Stimulated activated CD4-positive, alpha-beta T cell treated with anti-CD3 and anti-CD28 coated beads, Interleukin-15, amount 100 ng/mL, for 24 hours (primary cell): ENCODE measurements around the gene CRY1.
A peak's percentile ranks its signal among the peaks of the same experiment; 100 is the strongest.

Experiments used
- DNase-seq: peaks from one replicate; pipeline ENCODE4 v3.0.0-alpha.2; 2020

The CRY1 gene

GRCh38 chr12:106956048-106956578 lies 137.2 kb downstream of the CRY1 start:
- DNase-seq: peak; percentile 74

GRCh38 chr12:106955377-106956047 lies 137.8 kb downstream of the CRY1 start, which contains the start of gene TMEM263:
Gene TMEM263 (plus strand): TSS chr12:106955907. CDS start chr12:106967117, 11,210 bp downstream.
- DNase-seq: peak; percentile 92

GRCh38 chr12:106954462-106955376 lies 138.6 kb downstream of the CRY1 start:
- DNase-seq: peak; percentile 17

- no peak for DNase-seq
These were observed 139.7 kb downstream of the CRY1 start for GRCh38 chr12:106953352-106954250.

- no peak for DNase-seq
These were observed 142.8 kb downstream of the CRY1 start for GRCh38 chr12:106950591-106950990.

GRCh38 chr12:106947461-106947860 lies 145.9 kb downstream of the CRY1 start:
- no peak for DNase-seq

- no peak for DNase-seq
These were observed 148.0 kb downstream of the CRY1 start for GRCh38 chr12:106945261-106945851.

- no peak for DNase-seq
These were observed 150.6 kb downstream of the CRY1 start for GRCh38 chr12:106942775-106943174.

GRCh38 chr12:106941481-106942156 lies 151.7 kb downstream of the CRY1 start:
- DNase-seq: no peak
